ENCODE data around the gene BMP3. TPM values are rescaled to one million over a fixed set of nuclear protein-coding genes. Genes with fewer than 3 reads are reported as not detected.

BMP3 gene
- total and polyA plus RNA-seq, 2 donors (not counting 3 experiments of a cell fraction or from before 2014, with no cell fraction given), result not detected

DNA sequence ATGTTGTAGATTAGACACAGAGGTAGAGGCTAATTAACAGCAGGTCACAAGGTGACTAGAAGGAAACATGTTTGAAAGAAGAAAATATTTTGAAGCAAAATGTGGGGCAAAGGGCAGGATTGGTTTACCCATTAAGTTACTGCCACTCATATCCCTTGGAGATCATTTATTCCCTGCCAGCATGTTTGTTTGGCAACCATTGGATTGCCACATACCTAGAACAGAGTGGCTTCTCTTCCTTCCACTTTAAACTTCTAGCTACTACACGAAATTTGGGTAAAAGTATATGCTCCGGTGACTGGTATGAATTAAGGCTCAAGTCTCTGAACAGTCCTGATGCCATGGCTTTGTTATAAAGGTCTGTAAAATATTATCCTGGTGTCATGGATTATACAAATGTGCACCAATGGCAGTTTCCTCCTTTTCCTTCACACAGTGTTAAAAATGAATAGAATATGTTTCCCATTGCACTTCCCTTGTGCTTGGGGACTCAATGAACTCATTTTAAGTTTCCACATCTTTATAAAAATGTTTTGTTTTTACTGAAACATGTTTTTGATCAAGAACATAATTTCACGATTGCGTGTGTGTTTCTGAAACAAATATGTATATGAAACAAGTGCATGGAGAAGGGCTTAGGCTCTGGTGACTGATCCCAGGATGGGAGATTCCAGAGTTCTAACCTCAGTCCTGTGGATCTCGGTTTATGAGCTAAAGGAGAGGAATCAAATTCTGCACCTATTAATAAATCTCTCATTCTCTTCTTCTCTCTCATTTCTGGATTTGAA, 12.3 kb downstream of the BMP3 start:
- FAIRE-seq (no peak), DNase-seq (ENCODE audit: low read depth, low spot score) (no peak)
- intact Hi-C loops (cut with micrococcal nuclease), result no loop called here
- H3K4me3 ChIP-seq (replicated peaks in 1 of 3; ENCODE audit: insufficient read depth in 1 of 3, low read depth in 1 of 3, low read length in 3 of 3), result no peak overlapping the region
- H3K79me2 ChIP-seq (ENCODE audit: control insufficient read depth, insufficient read depth, low read length), result no peaks in the 10 kb centered on the region
- BruUV-seq (replicated peaks), result no TSS peak
- no peak overlapping the region for H3K9ac ChIP-seq (replicated peaks; ENCODE audit: extremely low read depth, insufficient read depth, low read length)
- no peak overlapping the region for H2AFZ ChIP-seq (ENCODE audit: low read depth, low read length)
- H3K9me3 ChIP-seq (replicated peaks; ENCODE audit: control insufficient read depth, insufficient read depth, low read length), result no peaks in the 10 kb centered on the region
- H3K27ac ChIP-seq (ENCODE audit: insufficient read depth, low read depth, low read length), result no peak overlapping the region
- H3K4me2 ChIP-seq (ENCODE audit: insufficient read depth, low read length), result no peak overlapping the region
- no peaks in the 10 kb centered on the region for H3K4me1 ChIP-seq (ENCODE audit: control insufficient read depth, extremely low read depth, insufficient read depth, low read length)
- H3K27me3 ChIP-seq (ENCODE audit: control insufficient read depth in 2 of 2, insufficient read depth in 2 of 2, low read length in 2 of 2), result no peaks in the 10 kb centered on the region
- no peaks in the 10 kb centered on the region for H3K9me1 ChIP-seq (replicated peaks; ENCODE audit: control insufficient read depth, extremely low read depth, insufficient read depth, low read length)
- CTCF ChIA-PET, result interaction anchor here (0.8 to 2.9 kb wide), 4 partner anchors 10 to 680 kb away, joined by 3 to 8 read pairs (median 3); no protein-coding TSS in a partner anchor
- no peaks in the 10 kb centered on the region for H4K20me1 ChIP-seq (replicated peaks; ENCODE audit: control insufficient read depth, extremely low read depth, insufficient read depth, low read length)
- TF ChIP-seq, protein P1, sequence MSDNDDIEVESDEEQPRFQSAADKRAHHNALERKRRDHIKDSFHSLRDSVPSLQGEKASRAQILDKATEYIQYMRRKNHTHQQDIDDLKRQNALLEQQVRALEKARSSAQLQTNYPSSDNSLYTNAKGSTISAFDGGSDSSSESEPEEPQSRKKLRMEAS (IDR thresholded peaks at IDR 0.05; ENCODE audit: insufficient read depth, insufficient read length), result no peak
- TF ChIP-seq FOS (IDR thresholded peaks at IDR 0.05; ENCODE audit: borderline replicate concordance, insufficient read depth, low read length) (no peak), MYC (IDR thresholded peaks at IDR 0.05; ENCODE audit: low read depth, low read length) (no peak), JUN (IDR thresholded peaks at IDR 0.05; ENCODE audit: borderline replicate concordance, insufficient read depth, insufficient read length, low read depth) (no peak), POLR2A (IDR thresholded peaks at IDR 0.05; ENCODE audit: low read depth, low read length) (no peak), CTCF (IDR thresholded peaks at IDR 0.05; ENCODE audit: extremely low read depth in 1 of 2, insufficient read depth in 1 of 2, low read depth in 1 of 2, low read length in 2 of 2) (no peak), EZH2 (IDR thresholded peaks at IDR 0.05; ENCODE audit: borderline replicate concordance, low read depth, low read length, severe bottlenecking) (no peak), POLR2AphosphoS5 (IDR thresholded peaks at IDR 0.05; ENCODE audit: insufficient read depth, low read depth, low read length) (no peak), GATA2 (IDR thresholded peaks at IDR 0.05; ENCODE audit: insufficient read depth, insufficient read length, low read depth, low read length) (no peak)
- H3K36me3 ChIP-seq (ENCODE audit: control insufficient read depth in 2 of 2, extremely low read depth in 1 of 2, insufficient read depth in 2 of 2, low read length in 2 of 2), result no peaks in the 10 kb centered on the region
- POLR2A ChIA-PET, result no interaction called here
- dilution Hi-C loops (cut with MboI; ENCODE audit: extremely low pct_ligation_motif_present, low sequenced_read_pairs), result no loop called here

Measured in endothelial cell of umbilical vein (primary cell).